COLO668 (cell line): ENCODE data around the gene HOXD11.

ENCODE experiments used
- DNase-seq: peaks from one replicate; lab custom pipeline; 2025; ENCODE audit not compliant: unreplicated experiment; lab: John Stamatoyannopoulos, UW

HOXD11 gene

GRCh38 chr2:176147210-176147799, 40.2 kb downstream of the HOXD11 start:
- DNase-seq: no peak

- DNase-seq: no peak
These were observed 40.9 kb downstream of the HOXD11 start for GRCh38 chr2:176147800-176148496.

- no peak for DNase-seq
These were observed 41.8 kb downstream of the HOXD11 start for GRCh38 chr2:176148751-176149421.

GRCh38 chr2:176149481-176149938, 42.4 kb downstream of the HOXD11 start:
- DNase-seq: no peak

GRCh38 chr2:176149939-176150583, 43.0 kb downstream of the HOXD11 start:
- DNase-seq: no peak

GRCh38 chr2:176150584-176151441, 43.7 kb downstream of the HOXD11 start:
- DNase-seq: no peak

- DNase-seq: peak; percentile 37
These were observed 44.6 kb downstream of the HOXD11 start, which contains the start of gene HOXD4 for GRCh38 chr2:176151442-176152287. Gene HOXD4 (plus strand): TSS chr2:176151550. CDS start chr2:176151634, 84 bp downstream.

GRCh38 chr2:176152350-176153181, 45.5 kb downstream of the HOXD11 start:
- peak; percentile 72 for DNase-seq

GRCh38 chr2:176154576-176155252, 47.6 kb downstream of the HOXD11 start:
- no peak for DNase-seq

GRCh38 chr2:176155356-176156044, 48.4 kb downstream of the HOXD11 start:
- DNase-seq: no peak

GRCh38 chr2:176156301-176156806, 49.3 kb downstream of the HOXD11 start:
- no peak for DNase-seq

- peak; percentile 45 for DNase-seq
These were observed 49.9 kb downstream of the HOXD11 start, which contains the start of gene HOXD3 for GRCh38 chr2:176156807-176157498. Gene HOXD3 (plus strand): TSS chr2:176157307. CDS start chr2:176169115, 11,808 bp downstream.

- DNase-seq: peak; percentile 86
These were observed 50.6 kb downstream of the HOXD11 start for GRCh38 chr2:176157499-176158185.

- DNase-seq: peak; percentile 69
These were observed 51.1 kb downstream of the HOXD11 start for GRCh38 chr2:176158186-176158591.

GRCh38 chr2:176158855-176159662, 52.0 kb downstream of the HOXD11 start:
- DNase-seq: peak; percentile 46
